Measurements from ENCODE around the gene WNT9B. TPM values are rescaled to one million over a fixed set of nuclear protein-coding genes. Genes with fewer than 3 reads are reported as not detected.

Gene WNT9B, protein sequence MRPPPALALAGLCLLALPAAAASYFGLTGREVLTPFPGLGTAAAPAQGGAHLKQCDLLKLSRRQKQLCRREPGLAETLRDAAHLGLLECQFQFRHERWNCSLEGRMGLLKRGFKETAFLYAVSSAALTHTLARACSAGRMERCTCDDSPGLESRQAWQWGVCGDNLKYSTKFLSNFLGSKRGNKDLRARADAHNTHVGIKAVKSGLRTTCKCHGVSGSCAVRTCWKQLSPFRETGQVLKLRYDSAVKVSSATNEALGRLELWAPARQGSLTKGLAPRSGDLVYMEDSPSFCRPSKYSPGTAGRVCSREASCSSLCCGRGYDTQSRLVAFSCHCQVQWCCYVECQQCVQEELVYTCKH
- total RNA-seq: not detected in 2 replicates

DNA sequence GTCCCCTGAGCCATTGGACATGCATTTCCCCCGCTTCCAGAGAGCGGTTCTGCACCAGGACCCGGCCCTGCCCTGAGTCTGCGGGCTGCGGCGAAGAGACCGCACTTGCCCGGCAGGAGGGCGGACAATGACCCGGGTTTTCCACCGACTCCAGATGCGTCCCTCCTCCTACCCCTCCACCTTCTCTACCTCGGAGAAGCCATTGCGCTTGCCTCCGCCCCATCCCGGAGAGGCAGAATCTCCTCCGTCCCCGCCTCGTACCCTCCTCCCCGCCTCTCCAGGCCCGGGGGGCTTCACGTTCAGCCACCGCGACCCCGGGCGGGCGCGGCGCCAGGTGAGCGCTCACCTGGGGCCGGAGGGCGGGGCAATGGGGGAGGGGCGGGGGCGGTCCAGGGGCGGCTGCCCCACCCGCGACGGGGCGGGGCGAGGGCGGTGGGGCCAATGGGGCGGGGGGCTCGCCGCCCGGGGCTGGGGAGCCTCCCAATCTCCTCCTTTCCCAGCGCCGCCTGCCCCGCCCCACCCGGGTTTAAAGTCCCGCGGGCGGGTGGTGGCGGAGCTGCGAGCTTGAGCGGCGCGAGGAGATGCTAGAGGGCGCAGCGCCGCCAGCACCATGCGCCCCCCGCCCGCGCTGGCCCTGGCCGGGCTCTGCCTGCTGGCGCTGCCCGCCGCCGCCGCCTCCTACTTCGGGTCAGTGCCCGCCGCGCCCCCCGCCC is at the start of gene WNT9B:
TSS of gene WNT9B (plus strand) at position 555 of the 713 bp plus-strand sequence. CDS start at position 611, 56 bp downstream.

DNA sequence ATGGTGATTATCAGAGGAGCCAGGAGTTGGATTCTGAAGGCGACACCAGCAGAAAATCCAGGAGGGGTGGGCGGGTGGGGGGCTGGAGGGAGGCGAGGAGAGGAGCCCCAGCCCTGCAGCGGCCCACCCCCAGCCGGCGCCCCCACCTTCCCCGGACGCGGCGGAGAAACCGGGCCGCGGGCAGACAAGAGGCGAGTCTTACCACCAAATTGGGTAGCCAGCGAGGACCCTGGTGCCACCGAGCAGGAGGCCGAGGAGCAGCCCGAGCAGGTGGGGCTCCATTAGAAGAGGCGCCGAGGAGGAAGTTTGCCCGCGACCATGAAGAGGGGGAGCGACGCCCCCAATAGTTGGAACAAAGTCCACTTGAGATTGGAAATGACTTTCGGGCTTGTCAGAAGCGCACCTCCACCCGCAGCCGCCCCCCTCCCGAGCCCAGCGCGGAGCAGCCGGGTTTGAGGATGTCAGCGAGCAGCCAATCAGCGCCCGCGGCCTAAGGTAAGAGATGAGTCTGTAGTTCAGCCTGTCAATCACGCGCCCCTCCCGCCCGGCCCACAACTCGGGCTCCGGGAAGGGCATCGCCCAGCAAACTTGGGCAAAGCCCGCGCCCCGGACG is 33.0 kb upstream of the WNT9B start, which contains the start of gene WNT3:
TSS of gene WNT3 (minus strand) at position 377 of the 613 bp plus-strand sequence. CDS start at position 282, 95 bp downstream.

DNA sequence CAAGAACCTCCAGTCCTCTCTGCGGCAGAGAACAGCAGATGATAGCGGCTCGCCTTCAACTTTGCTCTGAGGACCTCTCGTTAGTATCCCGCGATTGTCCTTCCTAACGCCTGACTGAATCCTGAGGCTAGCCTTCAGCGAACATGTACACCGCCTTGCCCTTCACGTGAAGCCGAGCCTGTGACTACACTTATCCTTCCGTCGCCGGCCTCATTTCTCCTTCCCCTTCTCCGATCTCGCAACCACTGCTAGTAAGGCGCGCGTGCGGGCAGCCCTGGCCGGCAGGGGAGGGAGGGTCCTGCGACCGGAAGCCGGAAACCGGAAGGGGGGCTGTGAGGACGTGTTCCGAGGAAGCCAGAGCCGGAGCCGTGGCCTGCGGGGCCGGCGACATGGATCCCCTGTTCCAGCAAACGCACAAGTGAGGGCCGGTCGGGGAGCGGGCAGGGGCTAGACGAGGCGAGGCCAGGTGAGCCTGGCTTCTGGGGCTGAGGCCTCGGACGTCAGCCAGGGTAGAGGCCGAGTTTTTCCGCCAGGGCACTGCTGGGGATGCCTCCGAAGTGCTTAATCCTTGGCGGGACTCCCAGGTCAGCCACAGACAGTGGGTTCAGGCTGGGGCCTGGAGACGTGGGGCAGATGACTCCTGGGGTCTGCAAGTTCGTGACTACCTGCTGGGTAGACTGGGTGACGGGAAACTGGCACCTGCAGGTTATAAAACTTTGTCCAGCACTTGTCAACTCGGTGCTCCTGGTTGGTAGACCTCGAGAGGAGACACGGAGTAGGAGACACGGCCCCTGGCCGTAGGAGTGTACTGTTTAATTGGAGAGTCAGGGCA is 71.6 kb downstream of the WNT9B start, which contains the start of gene GOSR2:
TSS of gene GOSR2 (plus strand) at position 357 of the 832 bp plus-strand sequence. CDS start at position 390, 33 bp downstream.

Other genes with a start within 250 kb of the WNT9B start
- 0.19 and 1.0 TPM in 2 replicates for gene WNT3, start 32.9 kb upstream of the WNT9B start, total RNA-seq
- 26.1 and 27.2 TPM in 2 replicates for gene GOSR2, start 71.6 kb downstream of the WNT9B start, total RNA-seq
- gene RPRML, start 127.7 kb downstream of the WNT9B start, total RNA-seq: not detected in 2 replicates